Activated B cell treated with CpG ODN at 0.5 μM for 24 hours (primary cell): ENCODE data around the gene DLGAP1. TPM values are rescaled to one million over a fixed set of nuclear protein-coding genes. Genes with fewer than 3 reads are reported as not detected.

Experiments used
- ATAC-seq: fragments of 200-7000 bp; cut with Tn5 transposase; one replicate; pipeline ENCODE4 v1.10.0; 2021; ENCODE audit warnings: low read depth, mild to moderate bottlenecking, moderate library complexity
- CTCF ChIA-PET: fragments of 350-600 bp; sonication (Branson Sonifier 250); formaldehyde crosslinking; loops from one replicate; lab custom pipeline; 2021; ENCODE audit warnings: antibody characterized with exemption; lab: Charles Lee
- POLR2A ChIA-PET: fragments of 350-600 bp; sonication (Branson Sonifier 250); formaldehyde crosslinking; loops from one replicate; lab custom pipeline; 2021; ENCODE audit warnings: antibody characterized with exemption; lab: Charles Lee
- DNase-seq: peaks from one replicate; pipeline ENCODE4 v3.0.0; 2022
- H3K27ac Mint-ChIP-seq: one replicate; pipeline ENCODE4 v1.8.0; 2020; ENCODE audit warnings: mixed read lengths
- H3K27me3 Mint-ChIP-seq: one replicate; pipeline ENCODE4 v1.8.0; 2021; ENCODE audit warnings: mixed read lengths
- H3K36me3 Mint-ChIP-seq: one replicate; pipeline ENCODE4 v1.8.0; 2021; ENCODE audit warnings: low read depth, mixed read lengths
- H3K4me1 Mint-ChIP-seq: one replicate; pipeline ENCODE4 v1.8.0; 2021; ENCODE audit warnings: mixed read lengths
- H3K4me3 Mint-ChIP-seq: one replicate; pipeline ENCODE4 v1.8.0; 2020; ENCODE audit warnings: mild to moderate bottlenecking, mixed read lengths
- H3K9me3 Mint-ChIP-seq: one replicate; pipeline ENCODE4 v1.8.0; 2020; ENCODE audit warnings: mixed read lengths
- CTCF ChIP-seq: fragments of 200-600 bp; IDR thresholded peaks from one replicate; pipeline ENCODE4 v1.8.0; 2022; ENCODE audit warnings: antibody characterized with exemption, mild to moderate bottlenecking
- intact Hi-C: fragments of 100-400 bp; cut with micrococcal nuclease; formaldehyde crosslinking; loops from one replicate; pipeline ENCODE4 v1.15.1; 2024
- total RNA-seq: library from RNA; stranded (reverse); gene quantifications from 2 replicates; pipeline ENCODE4 v1.2.3, GENCODE V29; 2022

The DLGAP1 gene
- total RNA-seq, 1 donor from 2014 or later = 0.18 TPM

- H3K4me3 Mint-ChIP-seq = no peak overlapping the region
- no peak for TF ChIP-seq CTCF
- ATAC-seq (no peak), DNase-seq (no peak)
- no peaks in the 10 kb centered on the region for H3K4me1 Mint-ChIP-seq
- peaks cover 6% of the 10 kb centered on the region for H3K27me3 Mint-ChIP-seq
- CTCF ChIA-PET = interaction anchor here (0.5 kb wide), 1 partner anchor 69 kb away, joined by 3 read pairs; no protein-coding TSS in a partner anchor
- intact Hi-C loops = no loop called here
- H3K9me3 Mint-ChIP-seq = no peaks in the 10 kb centered on the region
- POLR2A ChIA-PET = no interaction called here
- H3K27ac Mint-ChIP-seq = no peak overlapping the region
- H3K36me3 Mint-ChIP-seq = no peaks in the 10 kb centered on the region
These were observed 565.3 kb downstream of the DLGAP1 start for GRCh38 chr18:3889803-3890202.

- ChIA-PET POLR2A (no interaction called here), CTCF (no interaction called here)
- intact Hi-C loops = no loop called here
- Mint-ChIP-seq H3K36me3 (no peaks in the 10 kb centered on the region), H3K4me1 (no peaks in the 10 kb centered on the region), H3K27me3 (peaks cover 6% of the 10 kb centered on the region), H3K9me3 (no peaks in the 10 kb centered on the region), H3K4me3 (no peak overlapping the region), H3K27ac (no peak overlapping the region)
- TF ChIP-seq CTCF = no peak
- no peak for ATAC-seq
- no peak for DNase-seq
These were observed 566.0 kb downstream of the DLGAP1 start for GRCh38 chr18:3889121-3889520.

GRCh38 chr18:3886575-3887322, 568.4 kb downstream of the DLGAP1 start:
- ATAC-seq (no peak), DNase-seq (no peak)
- Mint-ChIP-seq H3K27ac (no peak overlapping the region), H3K4me3 (no peak overlapping the region), H3K9me3 (no peaks in the 10 kb centered on the region), H3K36me3 (no peaks in the 10 kb centered on the region), H3K4me1 (no peaks in the 10 kb centered on the region), H3K27me3 (peaks cover 5% of the 10 kb centered on the region)
- TF ChIP-seq CTCF = no peak
- CTCF ChIA-PET = no interaction called here
- intact Hi-C loops = no loop called here
- POLR2A ChIA-PET = no interaction called here

- H3K4me1 Mint-ChIP-seq = no peaks in the 10 kb centered on the region
- H3K27me3 Mint-ChIP-seq = peaks cover 5% of the 10 kb centered on the region
- intact Hi-C loops = no loop called here
- no peak for ATAC-seq
- H3K9me3 Mint-ChIP-seq = no peaks in the 10 kb centered on the region
- no peaks in the 10 kb centered on the region for H3K36me3 Mint-ChIP-seq
- H3K4me3 Mint-ChIP-seq = no peak overlapping the region
- TF ChIP-seq CTCF = no peak
- DNase-seq = no peak
- ChIA-PET POLR2A (no interaction called here), CTCF (no interaction called here)
- no peak overlapping the region for H3K27ac Mint-ChIP-seq
These were observed 569.8 kb downstream of the DLGAP1 start for GRCh38 chr18:3885209-3885792.

- no peak for ATAC-seq
- Mint-ChIP-seq H3K27me3 (peaks cover 9% of the 10 kb centered on the region), H3K4me1 (no peaks in the 10 kb centered on the region), H3K9me3 (no peaks in the 10 kb centered on the region), H3K4me3 (no peak overlapping the region), H3K36me3 (no peaks in the 10 kb centered on the region), H3K27ac (no peak overlapping the region)
- ChIA-PET POLR2A (no interaction called here), CTCF (no interaction called here)
- intact Hi-C loops = no loop called here
- TF ChIP-seq CTCF = no peak
- DNase-seq = no peak
These were observed 575.3 kb downstream of the DLGAP1 start for GRCh38 chr18:3879836-3880120.
